Endothelial cell of umbilical vein (primary cell): ENCODE results near the gene SGCD. TPM values are rescaled to one million over a fixed set of nuclear protein-coding genes. Genes with fewer than 3 reads are reported as not detected.

Experiments
- BruUV-seq: library from RNA; stranded (reverse); fragments of 400-500 nt; replicated peaks from 2 replicates; lab custom pipeline; 2021; lab: Mats Ljungman, UMichigan
- CTCF ChIA-PET: fragments of 300-600, 350-600 bp; sonication (Branson Sonifier 250); formaldehyde crosslinking; loops from one replicate; lab custom pipeline; 2021; ENCODE audit warnings: antibody characterized with exemption, inconsistent platforms; lab: Charles Lee
- POLR2A ChIA-PET: fragments of 300-600, 350-600 bp; sonication (Branson Sonifier 250); formaldehyde crosslinking; loops from one replicate; lab custom pipeline; 2021; ENCODE audit warnings: antibody characterized with exemption, inconsistent platforms; lab: Charles Lee
- DNase-seq: peaks from one replicate; pipeline ENCODE4 v3.0.0-alpha.2; 2011; ENCODE audit warnings: low read depth, low spot score
- FAIRE-seq: peaks from 2 replicates; lab custom pipeline; 2011; peaks lifted over from hg19 to GRCh38; lab: Jason Lieb, UNC
- H2AFZ ChIP-seq: 2 replicates; pipeline ENCODE4 v1.6.0; 2012; ENCODE audit warnings: low read depth, low read length, control low read depth, inconsistent platforms
- H3K27ac ChIP-seq: 2 replicates; pipeline ENCODE4 v1.5.1; 2011; ENCODE audit warnings: low read depth, mild to moderate bottlenecking, control low read depth, low read length, moderate library complexity; ENCODE audit not compliant: insufficient read depth
- H3K27me3 ChIP-seq, 2 experiments: 2 replicates each; pipeline versions ENCODE4 v1.6.0 to v1.6.1; 2011; ENCODE audit warnings: low read length in 2 of 2, mixed read lengths in 1 of 2; ENCODE audit not compliant: control insufficient read depth in 2 of 2, insufficient read depth in 2 of 2
- H3K36me3 ChIP-seq, 2 experiments: 2 replicates in 1 of 2; 3 replicates in 1 of 2; pipeline ENCODE4 v1.5.1; 2011; ENCODE audit warnings: low read length in 2 of 2, mild to moderate bottlenecking in 1 of 2, moderate library complexity in 1 of 2; ENCODE audit not compliant: control insufficient read depth in 2 of 2, insufficient read depth in 2 of 2; ENCODE audit errors: extremely low read depth in 1 of 2
- H3K4me1 ChIP-seq: 3 replicates; pipeline ENCODE4 v1.5.1; 2011; ENCODE audit warnings: mild to moderate bottlenecking, low read length; ENCODE audit not compliant: control insufficient read depth, insufficient read depth; ENCODE audit errors: extremely low read depth
- H3K4me2 ChIP-seq: 2 replicates; pipeline ENCODE4 v1.6.1; 2011; ENCODE audit warnings: low read length, control low read depth, mixed read lengths; ENCODE audit not compliant: insufficient read depth
- H3K4me3 ChIP-seq, 3 experiments: fragments of 200-600 bp in 1 of 3; sonication (generic), shearing (Covaris generic) in 1 of 3; replicated peaks in 1 of 3; 2 replicates each; pipeline ENCODE4 v1.5.1; 2011 to 2016; ENCODE audit warnings: control low read depth in 3 of 3, low read length in 3 of 3, mild to moderate bottlenecking in 2 of 3, inconsistent platforms in 1 of 3, low read depth in 1 of 3, moderate library complexity in 1 of 3; ENCODE audit not compliant: insufficient read depth in 1 of 3
- H3K79me2 ChIP-seq: 2 replicates; pipeline ENCODE4 v1.6.0; 2012; ENCODE audit warnings: low read length, inconsistent platforms; ENCODE audit not compliant: control insufficient read depth, insufficient read depth
- H3K9ac ChIP-seq: replicated peaks from 2 replicates; pipeline ENCODE3; 2011; ENCODE audit warnings: low read length, control low read depth; ENCODE audit not compliant: insufficient read depth; ENCODE audit errors: extremely low read depth
- H3K9me1 ChIP-seq: replicated peaks from 3 replicates; pipeline ENCODE4 v1.6.0; 2011; ENCODE audit warnings: mild to moderate bottlenecking, low read length; ENCODE audit not compliant: control insufficient read depth, insufficient read depth; ENCODE audit errors: extremely low read depth
- H3K9me3 ChIP-seq: replicated peaks from 2 replicates; pipeline ENCODE4 v1.5.1; 2012; ENCODE audit warnings: low read length, inconsistent platforms; ENCODE audit not compliant: control insufficient read depth, insufficient read depth
- H4K20me1 ChIP-seq: replicated peaks from 2 replicates; pipeline ENCODE3; 2011; ENCODE audit warnings: mild to moderate bottlenecking, low read length; ENCODE audit not compliant: control insufficient read depth, insufficient read depth; ENCODE audit errors: extremely low read depth
- CTCF ChIP-seq, 2 donors: IDR thresholded peaks; 1 replicate in 1 of 2; 2 replicates in 1 of 2; pipeline ENCODE4 v1.5.1; 2011; ENCODE audit warnings: low read length in 2 of 2, mild to moderate bottlenecking in 2 of 2, moderate library complexity in 2 of 2, control low read depth in 1 of 2, inconsistent platforms in 1 of 2, low read depth in 1 of 2; ENCODE audit not compliant: insufficient read depth in 1 of 2; ENCODE audit errors: extremely low read depth in 1 of 2
- EZH2 ChIP-seq: IDR thresholded peaks from 2 replicates; pipeline ENCODE4 v1.6.1; 2012; ENCODE audit warnings: borderline replicate concordance, low read depth, mild to moderate bottlenecking, moderate library complexity, low read length, inconsistent platforms; ENCODE audit not compliant: severe bottlenecking
- FOS ChIP-seq: IDR thresholded peaks from 2 replicates; pipeline ENCODE4 v1.6.1; 2011; ENCODE audit warnings: mild to moderate bottlenecking, low read length, moderate library complexity, borderline replicate concordance; ENCODE audit not compliant: insufficient read depth
- GATA2 ChIP-seq: IDR thresholded peaks from 2 replicates; pipeline ENCODE4 v1.7.0; 2011; ENCODE audit warnings: low read depth, mild to moderate bottlenecking, moderate library complexity, mixed read lengths, low read length; ENCODE audit not compliant: insufficient read length, insufficient read depth
- JUN ChIP-seq: IDR thresholded peaks from 2 replicates; pipeline ENCODE4 v1.6.1; 2011; ENCODE audit warnings: borderline replicate concordance, low read depth; ENCODE audit not compliant: insufficient read length, insufficient read depth
- MAX ChIP-seq: IDR thresholded peaks from 2 replicates; pipeline ENCODE4 v1.6.1; 2011; ENCODE audit not compliant: insufficient read depth, insufficient read length
- MYC ChIP-seq: IDR thresholded peaks from one replicate; pipeline ENCODE4 v1.6.1; 2011; ENCODE audit warnings: mild to moderate bottlenecking, low read depth, low read length
- POLR2A ChIP-seq: IDR thresholded peaks from 2 replicates; pipeline ENCODE4 v1.6.1; 2012; ENCODE audit warnings: low read depth, mild to moderate bottlenecking, control low read depth, low read length
- POLR2AphosphoS5 ChIP-seq: IDR thresholded peaks from 2 replicates; pipeline ENCODE4 v1.6.1; 2012; ENCODE audit warnings: low read depth, mild to moderate bottlenecking, control low read depth, low read length, moderate library complexity; ENCODE audit not compliant: insufficient read depth
- dilution Hi-C: fragments of 300-500 bp; cut with MboI; formaldehyde crosslinking; loops from one replicate; pipeline ENCODE4 v1.15.0; 2019; ENCODE audit warnings: low sequenced_read_pairs; ENCODE audit not compliant: extremely low pct_ligation_motif_present
- intact Hi-C: fragments of 100-400 bp; cut with micrococcal nuclease; formaldehyde crosslinking; loops from one replicate; pipeline ENCODE4 v1.10.0; 2022
- polyA plus RNA-seq, 4 experiments: library from polyadenylated mRNA; depleted of rRNA in 3 of 4; stranded (reverse) in 3 of 4; unstranded in 1 of 4; fragments of >200 nt; gene quantifications; 2 replicates each; pipeline versions ENCODE4 v1.2.1 to v1.2.3, GENCODE V29; 2011 to 2012; ENCODE audit warnings: missing spikeins in 1 of 4
- total RNA-seq: library from RNA; stranded (reverse); gene quantifications from 2 replicates; pipeline ENCODE4 v1.2.3, GENCODE V29; 2021

SGCD gene
- total and polyA plus RNA-seq, 2 donors (not counting 3 experiments of a cell fraction or from before 2014, with no cell fraction given) = not detected

GRCh38 chr5:156446526-156446925, 119.6 kb downstream of the SGCD start:
- H3K27me3 ChIP-seq = no peaks in the 10 kb centered on the region
- POLR2A ChIA-PET = no interaction called here
- no peaks in the 10 kb centered on the region for H4K20me1 ChIP-seq
- BruUV-seq = no TSS peak
- dilution Hi-C loops (no loop called here), intact Hi-C loops (no loop called here)
- no peaks in the 10 kb centered on the region for H3K4me1 ChIP-seq
- H3K79me2 ChIP-seq = no peaks in the 10 kb centered on the region
- H3K9me1 ChIP-seq = no peaks in the 10 kb centered on the region
- H3K9ac ChIP-seq = no peak overlapping the region
- no peak for FAIRE-seq
- CTCF ChIA-PET = no interaction called here
- no peak overlapping the region for H2AFZ ChIP-seq
- H3K9me3 ChIP-seq = peaks cover 7% of the 10 kb centered on the region
- no peak overlapping the region for H3K27ac ChIP-seq
- no peak for DNase-seq
- TF ChIP-seq GATA2 (no peak), JUN (no peak), MAX (no peak), CTCF (IDR thresholded peaks at IDR 0.05; ENCODE audit: extremely low read depth in 1 of 2, insufficient read depth in 1 of 2, low read depth in 1 of 2, low read length in 2 of 2) (no peak), POLR2A (no peak), MYC (no peak), POLR2AphosphoS5 (no peak), EZH2 (no peak), FOS (no peak)
- H3K4me3 ChIP-seq = no peak overlapping the region
- no peaks in the 10 kb centered on the region for H3K36me3 ChIP-seq
- no peak overlapping the region for H3K4me2 ChIP-seq
